22Rv1 (cell line): ENCODE results near the gene SH2D4B.

Experiments
- CTCF ChIP-seq: fragments of 450-650 bp; IDR thresholded peaks from 2 replicates; pipeline ENCODE4 v1.5.1; 2017; ENCODE audit warnings: mild to moderate bottlenecking
- ZFX ChIP-seq: fragments of 450-650 bp; IDR thresholded peaks from 2 replicates; pipeline ENCODE4 v1.6.1; 2017; ENCODE audit warnings: antibody characterized with exemption, borderline replicate concordance

GRCh38 chr10:80532571-80532970, 5.1 kb upstream of the SH2D4B start:
- no peak for TF ChIP-seq CTCF
- TF ChIP-seq ZFX, result no peak
